ENCODE measurements around the gene PRPH.

DNA sequence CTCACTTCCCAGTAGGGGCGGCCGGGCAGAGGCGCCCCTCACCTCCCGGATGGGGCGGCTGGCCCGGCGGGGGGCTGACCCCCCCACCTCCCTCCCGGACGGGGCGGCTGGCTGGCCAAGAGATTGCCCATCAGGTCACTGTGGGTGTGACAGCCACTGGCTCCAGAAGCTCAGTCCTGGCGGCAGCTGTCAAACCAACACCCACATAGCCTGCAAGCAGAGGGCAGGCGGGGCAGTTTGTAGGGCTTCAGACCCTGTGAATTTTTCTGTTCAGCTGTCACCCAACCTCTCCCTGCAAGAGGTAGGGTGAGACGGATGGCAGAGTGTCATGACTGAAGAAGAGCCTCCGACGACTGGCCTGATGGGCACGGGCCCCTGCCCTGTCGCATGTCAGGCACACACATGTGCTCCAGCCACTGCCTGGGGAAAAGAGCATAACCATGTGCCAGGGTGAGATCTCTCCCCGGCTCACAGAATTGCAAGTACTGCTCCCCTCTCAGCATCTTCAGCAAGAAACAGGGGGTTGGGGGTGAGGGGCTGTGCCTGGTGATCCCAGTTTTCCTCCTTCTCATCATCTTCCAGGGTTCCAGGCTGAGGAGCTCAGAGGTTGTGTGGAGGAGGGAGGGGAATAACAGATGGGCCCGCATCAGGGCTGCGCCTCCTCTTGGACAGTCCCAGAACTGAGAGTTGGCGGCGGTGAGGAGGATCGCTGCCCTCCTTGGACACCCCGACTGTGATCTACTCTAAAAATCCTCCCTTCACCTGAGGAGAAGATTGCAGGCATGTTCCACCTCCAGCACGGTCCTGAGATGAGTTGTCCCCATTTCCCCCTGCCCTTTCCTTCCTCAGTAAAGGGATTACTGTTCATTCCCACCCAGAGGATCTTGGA is 11.2 kb upstream of the PRPH start:
- TF ChIP-seq, protein P1, sequence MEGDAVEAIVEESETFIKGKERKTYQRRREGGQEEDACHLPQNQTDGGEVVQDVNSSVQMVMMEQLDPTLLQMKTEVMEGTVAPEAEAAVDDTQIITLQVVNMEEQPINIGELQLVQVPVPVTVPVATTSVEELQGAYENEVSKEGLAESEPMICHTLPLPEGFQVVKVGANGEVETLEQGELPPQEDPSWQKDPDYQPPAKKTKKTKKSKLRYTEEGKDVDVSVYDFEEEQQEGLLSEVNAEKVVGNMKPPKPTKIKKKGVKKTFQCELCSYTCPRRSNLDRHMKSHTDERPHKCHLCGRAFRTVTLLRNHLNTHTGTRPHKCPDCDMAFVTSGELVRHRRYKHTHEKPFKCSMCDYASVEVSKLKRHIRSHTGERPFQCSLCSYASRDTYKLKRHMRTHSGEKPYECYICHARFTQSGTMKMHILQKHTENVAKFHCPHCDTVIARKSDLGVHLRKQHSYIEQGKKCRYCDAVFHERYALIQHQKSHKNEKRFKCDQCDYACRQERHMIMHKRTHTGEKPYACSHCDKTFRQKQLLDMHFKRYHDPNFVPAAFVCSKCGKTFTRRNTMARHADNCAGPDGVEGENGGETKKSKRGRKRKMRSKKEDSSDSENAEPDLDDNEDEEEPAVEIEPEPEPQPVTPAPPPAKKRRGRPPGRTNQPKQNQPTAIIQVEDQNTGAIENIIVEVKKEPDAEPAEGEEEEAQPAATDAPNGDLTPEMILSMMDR (IDR thresholded peaks at IDR 0.05): no peak
- no peak for TF ChIP-seq POLR2A (IDR thresholded peaks at IDR 0.05)

Data from heart left ventricle (tissue), 13 donors.